ENCODE results near the gene COL6A2.
A peak's percentile ranks its signal among the peaks of the same experiment; 100 is the strongest.

The COL6A2 gene

GRCh38 chr21:46120301-46121285 is 22.7 kb downstream of the COL6A2 start:
- no peak for TF ChIP-seq CTCF (conservative IDR thresholded peaks at IDR 0.05; ENCODE audit: low read depth, low read length)
- no peak for DNase-seq (ENCODE audit: low read depth)
- H3K4me3 ChIP-seq (ENCODE audit: low read depth, low read length): no peak overlapping the region

- DNase-seq (ENCODE audit: low read depth): no peak
Measured at GRCh38 chr21:46121286-46122221, 23.6 kb downstream of the COL6A2 start.

GRCh38 chr21:46122237-46122671 is 24.3 kb downstream of the COL6A2 start:
- TF ChIP-seq CTCF (conservative IDR thresholded peaks at IDR 0.05; ENCODE audit: low read depth, low read length): no peak
- H3K4me3 ChIP-seq (ENCODE audit: low read depth, low read length): no peak overlapping the region
- peak; percentile 72 for DNase-seq (ENCODE audit: low read depth)

More at GRCh38 chr21:46121286-46122221, 23.6 kb downstream of the COL6A2 start:
- no peak for TF ChIP-seq CTCF (conservative IDR thresholded peaks at IDR 0.05; ENCODE audit: low read depth, low read length)
- H3K4me3 ChIP-seq (ENCODE audit: low read depth, low read length): no peak overlapping the region

GRCh38 chr21:46122758-46123683 is 25.1 kb downstream of the COL6A2 start:
- no peak overlapping the region for H3K4me3 ChIP-seq (ENCODE audit: low read depth, low read length)
- TF ChIP-seq CTCF (conservative IDR thresholded peaks at IDR 0.05; ENCODE audit: low read depth, low read length): no peak
- DNase-seq (ENCODE audit: low read depth): no peak

- no peak overlapping the region for H3K4me3 ChIP-seq (ENCODE audit: low read depth, low read length)
- DNase-seq (ENCODE audit: low read depth): no peak
- no peak for TF ChIP-seq CTCF (conservative IDR thresholded peaks at IDR 0.05; ENCODE audit: low read depth, low read length)
Measured at GRCh38 chr21:46124083-46124925, 26.4 kb downstream of the COL6A2 start.
